Posterior vena cava (tissue), 2 donors: ENCODE results near the gene KLHL29. TPM values are rescaled to one million over a fixed set of nuclear protein-coding genes. Genes with fewer than 3 reads are reported as not detected.

Experiments used
- DNase-seq: peaks from one replicate; pipeline ENCODE4 v3.0.0-alpha.2; 2020; ENCODE audit warnings: low spot score
- intact Hi-C, 2 donors: fragments of 100-400 bp; cut with DNase I; formaldehyde crosslinking; loops; one replicate each; pipeline versions ENCODE4 v1.14.1 to v1.14.2; 2022 to 2023
- total RNA-seq, 2 donors: library from RNA; stranded (reverse); fragmentation: NEBNext Ultra II Directional; extraction: Animal tissue kit (Norgen Biotek cat#: 25700); gene quantifications; one replicate each; pipeline ENCODE4 v1.2.1, GENCODE V29; 2021
- donor health status: DM: yes; HTN: yes; CAD: no.
- donor health status: DM: yes; HTN: yes; CAD: no.

KLHL29 gene
- total RNA-seq, 2 donors from 2014 or later = 9.9 to 10.6 TPM

GRCh38 chr2:23566241-23567142, 181.5 kb downstream of the KLHL29 start:
- intact Hi-C loops = no loop called here
- no peak for DNase-seq

- DNase-seq = no peak
- intact Hi-C loops = no loop called here
These were observed 182.3 kb downstream of the KLHL29 start for GRCh38 chr2:23567161-23567756.

GRCh38 chr2:23568211-23568610, 183.2 kb downstream of the KLHL29 start:
- DNase-seq = no peak
- intact Hi-C loops = no loop called here

GRCh38 chr2:23568626-23569190, 183.7 kb downstream of the KLHL29 start:
- DNase-seq = no peak
- intact Hi-C loops = no loop called here

- DNase-seq = no peak
- intact Hi-C loops = no loop called here
These were observed 184.9 kb downstream of the KLHL29 start for GRCh38 chr2:23569761-23570365.

GRCh38 chr2:23571085-23571484, 186.1 kb downstream of the KLHL29 start:
- intact Hi-C loops = no loop called here
- DNase-seq = no peak

- DNase-seq = no peak
- intact Hi-C loops = no loop called here
These were observed 186.7 kb downstream of the KLHL29 start for GRCh38 chr2:23571527-23572282.

- no peak for DNase-seq
- intact Hi-C loops = no loop called here
These were observed 190.1 kb downstream of the KLHL29 start for GRCh38 chr2:23574919-23575654.

GRCh38 chr2:23578964-23579671, 194.1 kb downstream of the KLHL29 start:
- intact Hi-C loops = no loop called here
- no peak for DNase-seq

GRCh38 chr2:23579674-23580073, 194.7 kb downstream of the KLHL29 start:
- DNase-seq = no peak
- intact Hi-C loops = no loop called here

- DNase-seq = no peak
- intact Hi-C loops = no loop called here
These were observed 198.5 kb downstream of the KLHL29 start for GRCh38 chr2:23583467-23583866.

- intact Hi-C loops = no loop called here
- no peak for DNase-seq
These were observed 199.2 kb downstream of the KLHL29 start for GRCh38 chr2:23584054-23584745.

GRCh38 chr2:23585273-23586170, 200.5 kb downstream of the KLHL29 start:
- intact Hi-C loops = no loop called here

GRCh38 chr2:23586741-23587306, 201.8 kb downstream of the KLHL29 start:
- DNase-seq = no peak
- intact Hi-C loops = no loop called here

More at GRCh38 chr2:23585273-23586170, 200.5 kb downstream of the KLHL29 start:
- no peak for DNase-seq

- DNase-seq = peak; percentile 45
- intact Hi-C loops = no loop called here
These were observed 202.4 kb downstream of the KLHL29 start for GRCh38 chr2:23587341-23587880.

- intact Hi-C loops = no loop called here
- DNase-seq = peak; percentile 76
These were observed 203.1 kb downstream of the KLHL29 start for GRCh38 chr2:23588106-23588505.
